Measurements from ENCODE around the gene RPL3.
A peak's percentile ranks its signal among the peaks of the same experiment; 100 is the strongest.
"Not testable (repeated sequence)": the region's sequence is repeated elsewhere in the genome, so short reads cannot be mapped to it uniquely, and the experiment has no call there.

The RPL3 gene

DNA sequence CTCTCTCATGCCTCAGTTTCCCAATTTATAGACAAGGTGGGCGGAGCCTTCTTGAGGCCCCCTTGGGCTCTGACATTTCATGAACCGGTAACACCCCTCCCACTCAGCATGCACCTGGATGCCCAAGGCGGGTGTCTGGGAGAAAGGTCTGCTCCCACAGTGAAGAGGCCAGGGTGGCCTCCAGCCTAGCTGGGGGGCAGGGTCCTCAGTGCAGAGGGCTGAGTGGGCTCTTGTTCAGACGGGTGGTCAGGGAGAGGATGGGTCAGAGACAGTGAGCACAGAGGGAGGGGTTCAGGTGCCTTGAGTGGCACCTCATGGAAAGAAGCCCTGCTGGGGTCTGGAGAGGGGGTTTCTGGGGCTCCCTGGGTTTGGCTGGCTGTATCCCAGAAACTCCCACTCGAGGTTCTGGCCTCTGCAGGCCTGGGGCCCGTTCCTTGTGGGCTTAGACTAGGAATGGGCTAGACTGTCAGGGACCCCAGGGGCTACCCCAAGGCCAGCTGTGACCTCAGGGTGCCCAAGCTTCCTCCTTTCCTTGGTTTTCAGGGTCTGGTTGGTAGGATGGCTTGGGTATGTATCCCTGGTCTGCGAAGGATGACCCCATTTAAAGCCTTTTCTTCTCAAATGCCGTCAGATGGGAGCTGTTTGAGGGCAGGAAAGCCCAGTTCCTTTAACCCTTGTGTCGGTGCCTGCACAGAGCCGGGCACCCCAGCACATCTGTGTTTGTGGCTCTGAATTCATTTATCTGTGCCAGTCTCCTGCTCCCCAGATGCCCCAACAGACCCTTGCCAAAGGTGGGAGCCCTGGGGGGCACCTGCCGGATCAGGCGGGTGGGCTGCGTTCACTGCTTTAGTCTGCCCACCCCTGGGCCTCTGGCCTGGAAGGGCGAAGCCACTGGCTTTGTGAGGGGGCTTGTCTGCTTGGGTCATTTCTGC, 31.6 kb upstream of the RPL3 start:
- DNase-seq, result no peak

DNA sequence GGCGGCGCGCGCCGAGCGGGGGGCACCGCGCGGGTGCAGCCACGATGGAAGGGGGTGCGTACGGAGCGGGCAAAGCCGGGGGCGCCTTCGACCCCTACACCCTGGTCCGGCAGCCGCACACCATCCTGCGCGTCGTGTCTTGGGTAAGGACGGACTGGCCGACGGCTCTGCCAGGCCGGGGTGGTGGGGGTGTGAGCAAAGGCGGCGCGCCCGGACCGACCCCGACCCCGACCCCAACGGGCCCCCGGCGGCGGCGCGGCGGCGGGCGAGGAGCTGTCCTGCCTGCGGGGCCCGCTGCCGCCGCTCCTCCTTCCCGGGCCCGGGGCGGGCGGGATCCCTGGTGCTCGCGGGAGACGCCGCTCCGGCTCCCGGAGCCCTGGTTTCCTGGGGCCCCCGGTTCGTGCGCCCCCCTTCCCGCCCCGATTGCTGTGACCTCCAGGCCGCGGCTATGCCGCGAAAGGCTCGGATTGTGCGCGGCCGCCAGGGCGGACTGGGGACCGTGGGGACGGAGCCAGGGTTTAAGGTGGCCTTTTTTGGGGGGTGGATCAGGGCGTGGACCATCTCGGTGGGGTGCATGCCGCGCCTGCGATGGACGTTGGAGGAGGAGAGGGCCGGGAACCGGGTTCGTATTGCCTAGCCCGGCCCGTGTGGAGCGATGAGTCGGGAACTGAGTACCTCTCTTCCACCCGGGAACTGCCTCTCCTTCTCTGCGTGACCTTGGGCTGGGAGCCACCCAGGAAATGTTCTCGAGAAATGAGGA, 30.7 kb upstream of the RPL3 start, which contains the start of gene SYNGR1:
Gene SYNGR1, plus strand, starts transcription at position 25 of the 760 bp plus-strand sequence. Its CDS starts 20 bp downstream, at position 45.
- peak in 2 of 3 experiments; percentile 31 to 59 for DNase-seq

DNA sequence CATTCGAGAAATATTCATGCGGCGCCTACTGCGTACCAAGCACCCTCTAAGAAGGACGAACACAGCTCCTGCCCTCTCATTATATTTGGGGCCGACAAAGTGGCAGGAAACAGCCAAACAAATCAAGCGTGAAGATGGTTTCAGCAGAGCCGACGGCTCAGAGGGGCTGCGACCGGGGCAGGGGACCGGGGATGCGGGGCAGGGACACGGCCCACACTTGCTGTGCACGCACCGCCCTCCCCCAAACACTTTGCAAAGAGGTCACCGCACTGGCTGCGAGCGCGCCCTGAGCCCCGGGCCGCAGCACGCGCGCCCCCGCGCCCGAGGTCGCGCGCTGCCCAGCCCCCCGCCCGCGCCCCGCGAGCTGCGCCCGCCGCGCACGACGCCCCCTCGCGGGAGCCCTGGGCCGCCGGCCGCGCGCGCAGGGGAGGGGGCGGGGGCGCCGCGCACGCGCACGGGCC, 30.1 kb upstream of the RPL3 start:
- DNase-seq, result peak; percentile 14 to 54 (median 52)

DNA sequence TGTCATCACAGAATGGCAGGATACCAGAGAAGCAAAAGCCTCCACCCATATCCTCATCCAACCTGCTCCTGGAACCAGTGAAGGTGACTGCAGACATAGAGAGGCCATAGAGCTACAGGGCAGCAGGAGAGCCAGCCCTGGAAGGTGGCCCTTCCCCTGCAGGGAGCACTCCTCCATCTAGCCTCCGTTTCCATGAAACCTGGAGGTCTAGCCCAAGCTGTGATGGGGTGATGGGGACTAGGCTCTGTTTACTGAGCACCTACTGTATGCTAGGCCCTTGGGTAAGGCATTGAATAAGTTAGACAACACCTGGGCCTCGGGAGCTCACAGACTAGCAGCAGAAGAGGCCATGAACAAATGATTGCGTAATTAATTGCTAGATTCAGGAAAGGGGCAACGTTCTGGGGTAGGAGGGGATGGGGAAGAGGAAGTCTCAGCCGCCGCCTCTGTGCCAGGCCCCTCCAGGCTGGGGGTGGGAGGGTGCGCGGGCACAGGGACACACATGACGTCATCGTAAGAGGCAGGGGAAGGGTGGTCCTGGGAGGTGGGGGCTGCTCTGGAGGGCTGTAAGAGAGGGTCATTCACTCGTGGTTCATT, 29.6 kb upstream of the RPL3 start:
- no peak for DNase-seq

DNA sequence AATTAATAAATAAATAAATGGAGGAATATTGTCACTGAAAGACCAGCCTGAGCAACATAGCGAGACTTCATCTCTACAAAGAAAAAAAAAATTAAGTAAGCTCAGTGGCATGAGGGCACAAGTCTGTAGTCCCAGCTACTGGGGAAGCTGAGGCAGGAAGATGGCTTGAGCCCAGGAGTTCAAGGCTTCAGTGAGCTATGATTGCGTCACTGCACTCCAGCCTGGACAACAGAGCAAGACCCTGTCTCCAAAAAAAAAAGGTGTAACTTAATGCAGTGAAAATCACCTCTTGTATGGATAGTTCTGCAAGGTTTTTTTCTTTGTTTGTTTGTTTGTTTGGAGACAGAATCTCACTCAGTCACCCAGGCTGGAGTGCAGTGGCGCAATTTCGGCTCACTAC, 25.8 kb upstream of the RPL3 start:
- no peak for DNase-seq

DNA sequence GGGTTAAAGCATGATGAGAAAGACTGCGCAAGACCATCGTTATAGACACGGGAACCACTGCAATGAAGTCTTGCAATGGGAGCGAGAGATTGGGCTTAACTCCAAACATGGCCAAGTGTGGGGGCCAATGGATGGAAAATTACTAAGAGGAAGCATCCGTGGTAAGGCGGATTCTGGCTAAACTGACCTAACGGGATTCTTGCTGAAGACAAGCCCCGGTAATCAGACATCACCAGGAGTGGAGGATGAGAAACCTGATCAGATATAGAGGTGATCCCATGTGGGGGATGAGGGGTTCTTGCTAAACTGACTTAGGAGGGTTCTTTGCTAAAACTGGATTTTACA, 24.6 kb upstream of the RPL3 start:
- no peak for DNase-seq

DNA sequence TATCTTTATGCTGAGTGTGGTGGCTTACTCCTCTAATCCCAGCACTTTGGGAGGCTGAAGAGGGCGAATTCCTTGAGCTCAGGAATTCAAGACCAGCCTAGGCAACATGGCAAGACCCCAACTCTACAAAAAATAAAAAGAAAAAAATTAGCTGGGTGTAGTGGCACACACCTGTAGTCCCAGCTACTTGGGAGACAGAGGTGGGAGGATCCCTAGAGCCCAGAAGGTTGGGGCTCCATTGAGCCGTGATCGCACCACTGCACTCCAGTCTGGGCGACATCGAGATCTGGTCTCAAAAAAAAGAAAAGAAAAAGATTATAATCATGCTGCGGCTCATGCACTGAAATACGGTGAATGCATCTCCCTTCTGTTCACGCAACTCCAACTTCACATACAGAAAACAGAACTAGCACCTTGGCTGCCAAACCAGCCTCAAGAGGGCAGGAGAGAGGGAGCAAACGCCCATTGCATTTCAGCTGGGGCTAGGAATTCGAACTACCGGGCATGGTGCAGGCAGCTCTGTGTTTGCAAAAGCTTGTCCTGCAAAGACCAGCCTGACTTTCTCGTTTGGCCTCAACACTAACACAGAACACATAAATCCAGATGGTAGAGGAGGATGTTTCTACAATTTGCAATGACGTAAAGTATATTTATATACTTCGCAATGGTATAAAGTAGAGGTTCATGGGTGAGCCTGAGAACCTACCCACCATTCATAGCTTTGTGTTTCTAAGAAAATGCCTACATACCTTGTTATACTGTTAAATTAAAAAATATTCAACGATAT, 24.0 kb upstream of the RPL3 start:
- DNase-seq, result peak; percentile 5 to 50 (median 24)

DNA sequence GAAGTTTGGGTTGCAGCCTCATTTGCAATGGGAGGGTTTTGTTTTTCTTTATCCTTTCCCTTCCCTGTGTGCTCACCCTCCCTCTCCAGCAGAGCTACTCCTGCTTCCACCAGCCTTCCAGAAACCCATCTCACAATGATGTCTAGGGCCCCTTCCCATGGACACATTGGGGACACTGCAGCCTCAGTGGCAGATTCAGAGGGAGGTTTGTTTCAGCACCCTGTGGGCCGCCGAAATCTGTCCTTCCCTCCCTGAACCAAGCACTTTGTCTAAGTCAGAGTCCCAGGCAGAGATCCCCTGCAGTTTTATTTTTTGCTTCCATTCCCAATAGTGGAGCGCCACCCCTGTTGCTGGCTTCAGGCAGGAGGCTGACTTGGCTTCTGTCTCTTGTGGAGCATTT, 21.8 kb upstream of the RPL3 start:
- DNase-seq, result no peak

DNA sequence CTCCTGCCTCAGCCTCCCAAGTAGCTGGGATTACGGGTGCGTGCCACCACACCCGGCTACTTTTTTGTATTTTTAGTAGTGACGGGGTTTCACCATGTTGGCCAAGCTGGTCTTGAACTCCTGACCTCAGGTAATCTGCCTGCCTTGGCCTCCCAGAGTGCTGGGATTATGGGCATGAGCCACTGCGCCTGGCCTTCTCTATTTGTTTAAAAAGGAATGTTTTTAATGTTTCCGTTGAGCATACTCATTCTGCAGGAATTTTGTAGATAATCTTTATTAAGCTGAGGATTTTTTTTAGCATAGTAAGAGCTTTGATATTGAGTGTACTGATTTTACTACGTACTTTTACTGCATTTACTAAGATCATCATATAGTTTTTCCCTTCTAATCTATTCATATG, 20.4 kb upstream of the RPL3 start:
- DNase-seq, result not testable (repeated sequence)

DNA sequence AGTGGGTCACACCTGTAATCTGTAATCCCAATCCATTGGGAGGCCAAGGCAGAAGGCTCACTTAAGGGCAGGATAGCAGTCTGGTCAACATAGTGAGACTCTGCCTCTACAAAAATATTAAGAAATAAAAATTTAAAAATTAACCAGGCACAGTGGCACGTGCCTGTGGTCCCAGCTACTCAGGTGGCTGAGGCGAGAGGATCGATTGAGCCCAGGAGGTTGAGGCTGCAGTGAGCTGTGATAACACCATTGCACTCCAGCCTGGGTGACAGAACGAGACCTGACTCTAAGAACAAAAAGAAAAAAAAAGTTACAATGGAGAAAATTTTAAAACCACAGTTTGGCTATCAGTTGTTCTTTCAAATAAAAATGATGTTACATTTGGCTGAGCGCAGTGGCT, 17.0 kb upstream of the RPL3 start:
- DNase-seq, result no peak

DNA sequence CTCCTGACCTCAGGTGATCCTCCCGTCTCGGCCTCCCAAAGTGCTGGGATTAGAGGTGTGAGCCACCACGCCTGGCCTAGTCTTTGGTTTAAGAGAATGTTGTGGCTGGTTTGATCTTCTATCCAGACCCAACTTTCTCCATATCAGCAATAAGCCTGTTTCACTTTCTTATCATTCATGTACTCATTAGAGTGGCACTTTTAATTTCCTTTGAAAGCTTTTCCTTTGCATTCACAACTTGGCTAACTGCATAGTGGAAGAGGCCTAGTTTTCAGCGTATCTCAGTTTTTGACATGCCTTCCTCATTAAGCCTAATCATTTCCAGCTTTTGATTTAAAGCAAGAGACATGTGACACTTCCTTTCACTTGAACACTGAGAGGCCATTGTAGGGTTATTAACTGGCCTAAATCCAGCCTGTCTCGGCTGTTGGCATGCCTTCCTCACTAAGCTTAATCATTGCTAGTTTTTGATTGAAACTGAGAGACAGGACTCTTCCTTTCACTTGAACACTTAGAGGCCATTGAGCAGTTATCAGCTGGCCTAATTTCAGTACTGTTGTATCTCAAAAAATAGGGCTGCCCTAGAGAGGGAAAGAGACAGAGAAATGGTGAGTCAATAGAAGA, 13.1 kb upstream of the RPL3 start:
- DNase-seq, result no peak

DNA sequence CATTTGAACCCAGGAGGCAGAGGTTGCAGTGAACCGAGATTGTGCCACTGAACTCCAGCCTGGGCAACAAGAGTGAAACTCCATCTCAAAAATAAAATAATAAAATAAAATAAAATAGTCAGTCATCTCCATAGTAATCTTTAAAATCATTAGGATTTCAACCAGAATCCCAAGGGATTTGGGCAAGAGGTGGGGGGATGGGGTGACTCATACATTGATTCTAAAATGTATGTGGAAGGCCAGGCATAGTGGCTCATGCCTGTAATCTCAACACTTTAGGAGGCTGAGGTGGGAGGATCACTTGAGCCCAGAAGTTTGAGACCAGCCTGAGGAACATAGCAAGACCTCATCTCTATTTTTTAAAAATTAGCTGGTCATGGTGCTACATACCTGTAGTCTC, 11.1 kb upstream of the RPL3 start:
- DNase-seq, result not testable (repeated sequence)

DNA sequence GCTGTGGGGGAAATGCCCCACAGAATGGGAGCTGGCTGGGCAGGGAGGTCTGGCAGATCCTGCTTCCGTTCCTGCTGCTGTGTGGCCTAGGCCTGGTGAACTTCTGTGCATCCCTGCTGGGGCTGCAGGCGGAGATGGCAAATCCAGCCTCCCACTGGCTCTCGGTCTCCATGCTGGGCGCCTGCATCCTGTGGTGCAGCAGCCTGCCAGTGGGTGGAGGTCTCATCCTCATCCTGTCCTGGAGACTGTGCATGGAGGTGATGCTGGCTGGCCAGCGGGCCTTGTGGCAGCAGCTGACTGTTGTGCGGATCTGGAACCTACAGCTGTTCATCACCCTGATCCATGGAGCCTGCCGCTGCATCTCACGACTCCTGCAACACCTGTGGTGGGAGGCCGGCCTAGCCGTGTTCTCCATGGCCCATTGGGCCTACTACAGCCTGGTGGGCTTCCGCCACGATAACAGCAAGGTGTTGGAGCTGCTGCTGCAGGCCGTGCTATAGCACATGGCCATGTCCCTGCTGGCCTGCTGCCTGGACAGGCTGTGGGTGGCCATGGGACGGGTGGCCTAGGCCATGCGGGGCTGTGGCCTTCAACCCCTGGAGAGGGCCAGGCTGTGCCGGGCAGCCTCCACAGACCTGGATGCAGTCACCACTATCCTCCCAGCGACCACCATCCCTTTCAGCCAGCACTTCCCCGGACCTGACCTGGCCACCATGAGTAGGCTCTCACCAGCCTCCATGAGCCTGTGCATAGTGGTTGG, 8.8 kb upstream of the RPL3 start:
- no peak for DNase-seq

DNA sequence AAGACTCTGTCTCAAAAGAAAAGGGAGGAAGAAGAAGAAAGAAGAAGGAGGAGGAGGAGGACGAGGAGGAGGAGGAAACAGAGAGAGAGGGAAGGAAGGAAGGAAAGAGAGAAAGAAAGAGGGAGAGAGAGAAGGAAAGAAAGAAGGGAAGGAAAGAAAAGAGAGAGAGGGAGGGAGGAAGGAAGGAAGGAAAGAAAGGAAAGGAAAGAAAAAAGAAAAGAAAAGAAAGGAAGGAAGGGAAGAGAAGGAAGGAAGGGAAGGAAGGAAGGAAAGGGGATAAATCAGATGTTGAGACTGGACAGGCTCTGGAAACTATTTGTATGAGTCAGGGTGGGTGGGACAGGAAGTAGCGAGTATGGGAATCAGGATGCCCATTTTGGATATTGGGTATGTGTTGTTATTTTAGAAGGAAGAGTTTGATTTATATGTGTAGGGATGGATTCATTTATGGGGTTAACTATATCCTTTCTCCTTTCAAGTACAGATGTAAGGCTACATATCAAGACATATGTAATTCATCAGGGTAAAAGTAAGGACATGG, 6.0 kb upstream of the RPL3 start:
- DNase-seq, result no peak

DNA sequence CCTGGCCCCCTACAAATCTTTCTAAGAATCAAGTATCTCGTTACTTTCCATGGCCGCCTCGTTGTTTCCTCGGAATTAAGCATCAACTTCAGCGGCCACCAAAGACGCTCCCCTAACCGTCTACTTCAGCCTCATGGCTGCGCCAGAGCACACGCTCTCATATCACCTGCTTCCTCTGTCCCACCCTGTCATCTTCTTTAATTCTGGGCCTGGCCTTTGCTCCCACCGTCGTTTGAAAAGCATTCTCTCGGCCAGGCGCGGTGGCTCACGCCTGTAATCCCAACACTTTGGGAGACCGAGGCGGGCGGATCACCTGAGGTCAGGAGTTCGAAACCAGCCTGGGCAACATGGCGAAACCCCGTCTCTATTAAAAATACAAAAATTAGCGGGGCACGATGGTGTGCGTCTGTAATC, 1.2 kb upstream of the RPL3 start:
- peak in 1 of 3 experiments; percentile 24 for DNase-seq

DNA sequence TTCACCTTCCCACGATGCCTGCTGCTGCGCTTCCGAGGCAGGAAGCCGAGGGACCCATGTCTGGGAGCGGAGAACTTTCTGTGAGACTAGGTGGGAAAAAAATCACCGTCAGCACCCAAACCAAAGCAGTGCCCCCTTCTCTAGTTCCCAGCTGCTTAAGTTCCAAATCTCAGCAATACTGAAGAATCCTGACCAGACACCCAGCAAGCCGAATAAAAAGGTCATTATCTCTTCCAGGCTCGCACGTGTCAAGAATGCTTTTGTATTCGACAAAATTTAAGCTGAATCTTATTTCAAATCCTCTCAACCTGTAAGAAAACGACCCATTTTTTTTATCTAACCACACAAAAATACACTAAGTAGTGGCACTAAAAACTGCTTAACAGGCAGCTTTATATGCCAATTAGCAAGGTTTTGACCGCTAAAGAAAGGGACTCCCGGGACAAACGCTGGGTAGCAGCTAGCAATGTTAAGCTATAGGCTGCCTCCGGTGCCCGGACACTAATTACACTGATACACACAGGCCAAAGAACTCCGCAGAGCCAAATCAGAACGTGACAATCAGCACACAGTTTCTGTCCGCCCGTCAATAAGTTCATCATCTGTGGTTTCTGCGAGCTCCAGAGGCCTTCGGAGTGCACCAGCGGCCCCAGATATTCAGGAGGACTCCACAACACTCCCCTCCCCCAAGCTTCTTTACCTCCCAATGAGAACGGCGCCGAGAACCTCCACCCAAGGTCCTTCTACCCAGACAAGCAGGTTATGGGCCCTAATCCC, 728 bp downstream of the RPL3 start:
- peak in 1 of 3 experiments; percentile 30 for DNase-seq

DNA sequence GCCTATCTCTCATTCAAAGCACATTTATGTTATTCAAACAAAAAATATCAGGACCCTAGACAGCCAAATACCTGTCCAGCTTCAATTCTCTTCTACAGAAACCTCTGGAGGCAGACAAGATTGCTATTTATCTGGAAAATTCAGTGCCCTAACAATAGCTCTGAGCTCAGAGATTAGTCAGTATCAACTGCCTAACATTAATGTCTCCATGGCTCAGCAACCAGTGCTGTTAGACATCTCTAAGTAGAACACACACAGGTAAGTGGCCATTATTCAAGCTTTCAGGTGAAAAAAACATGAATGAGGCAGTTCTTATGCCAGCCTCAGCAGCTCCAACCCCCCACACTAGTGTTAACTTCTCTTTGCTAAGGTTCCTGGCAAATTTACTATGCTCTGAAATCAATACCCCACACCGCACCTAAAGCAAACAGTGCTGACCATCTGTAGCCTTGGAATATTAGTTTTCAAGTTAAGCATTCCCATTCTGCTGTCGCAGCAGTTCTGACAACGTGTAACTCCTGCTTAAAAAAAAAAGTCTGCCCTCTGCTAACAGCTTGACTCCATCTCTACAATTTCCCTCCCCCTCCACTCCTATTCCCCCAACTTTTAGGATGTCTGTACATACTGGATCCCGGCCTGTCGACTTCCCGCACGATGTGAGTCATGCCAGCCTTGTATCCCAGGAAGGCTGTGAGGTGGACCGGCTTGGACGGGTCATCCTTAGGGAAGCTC, 1.5 kb downstream of the RPL3 start:
- DNase-seq, result no peak

DNA sequence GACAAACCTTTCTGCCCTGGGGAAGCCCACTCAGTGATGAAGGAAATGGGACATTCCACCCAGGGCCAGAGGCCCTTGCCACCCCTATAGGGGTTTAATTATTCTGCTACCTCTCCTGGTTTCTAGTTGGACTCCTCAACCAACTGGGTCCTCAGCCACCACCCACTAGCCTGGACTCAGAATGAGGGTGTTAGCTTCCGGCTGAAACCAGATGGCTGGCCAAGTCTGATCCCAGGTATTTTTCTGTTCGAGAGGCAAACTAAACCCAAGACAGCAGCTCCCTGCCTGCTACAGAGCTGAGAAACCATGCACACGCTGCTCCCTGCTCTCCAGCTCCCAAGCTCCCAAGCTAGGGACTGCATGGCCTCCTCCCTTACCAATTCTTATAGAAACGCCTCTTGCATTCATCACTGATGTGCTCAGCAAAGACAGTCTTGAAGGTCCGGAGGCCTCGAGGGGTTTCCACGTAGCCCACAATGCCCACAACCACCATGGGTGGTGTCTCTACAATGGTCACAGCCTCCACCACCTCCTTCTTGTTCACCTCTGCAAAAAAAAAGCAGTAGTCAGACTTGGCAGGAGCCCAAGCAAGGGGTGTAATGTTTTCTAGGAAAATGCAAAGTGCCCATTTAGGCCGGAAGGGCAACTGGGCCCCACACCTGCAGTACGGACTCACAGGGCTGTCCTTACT, 2.2 kb downstream of the RPL3 start:
- DNase-seq, result peak in 1 of 3 experiments; percentile 22

All from NCI-H1417 (cell line).